Uterus (tissue), 2 donors: ENCODE measurements around the gene SLC27A1.

ENCODE experiments used
- CTCF ChIP-seq, 4 experiments: fragments of 200-600 bp in 2 of 4; fragments of 450-650 bp in 2 of 4; sonication (generic) in 2 of 4; IDR thresholded peaks; one replicate each; pipeline ENCODE4 v1.5.1; 2016 to 2019; ENCODE audit warnings: antibody characterized with exemption in 4 of 4, mild to moderate bottlenecking in 2 of 4, moderate library complexity in 1 of 4
- POLR2A ChIP-seq, 2 donors: fragments of 450-650 bp; IDR thresholded peaks; one replicate each; pipeline ENCODE4 v1.6.1; 2016; ENCODE audit warnings: antibody characterized with exemption in 2 of 2, mild to moderate bottlenecking in 1 of 2, moderate library complexity in 1 of 2

- TF ChIP-seq CTCF (IDR thresholded peaks at IDR 0.05), result peak; percentile 24 to 37 (median 28)
- peak in 1 of 2 donors; percentile 71 for TF ChIP-seq POLR2A (IDR thresholded peaks at IDR 0.05)
These were observed 41.6 kb downstream of the SLC27A1 start for GRCh38 chr19:17511724-17512573.
